ENCODE data around the gene SYT1. TPM values are rescaled to one million over a fixed set of nuclear protein-coding genes. Genes with fewer than 3 reads are reported as not detected.

Gene SYT1
- total and polyA plus RNA-seq, 2 of the 8 experiments (the other 6 are each of a cell fraction or from before 2014, with no cell fraction given): 11.0 to 34.6 TPM

GRCh38 chr12:79448816-79449215 lies 584.2 kb downstream of the SYT1 start:
- Histone ChIP-seq H2BK120ac (replicated peaks; ENCODE audit: low read depth, low read length) (no peak overlapping the region), H3K9ac (replicated peaks in 1 of 4; ENCODE audit: extremely low read depth in 1 of 4, low read depth in 3 of 4, low read length in 3 of 4) (no peak overlapping the region), H3K56ac (replicated peaks; ENCODE audit: insufficient read length, low read depth, low read length) (no peak overlapping the region), H3K4me2 (ENCODE audit: insufficient read depth in 1 of 2, low read depth in 2 of 2, low read length in 2 of 2) (no peak overlapping the region), H3K4ac (replicated peaks; ENCODE audit: insufficient read length, low read depth, low read length) (no peak overlapping the region), H4K5ac (ENCODE audit: insufficient read length, low read depth, low read length) (no peak overlapping the region), H3K18ac (ENCODE audit: extremely low read depth, low read length) (no peak overlapping the region), H3K14ac (ENCODE audit: insufficient read length) (no peak overlapping the region), H3K23ac (ENCODE audit: insufficient read length) (no peak overlapping the region), H4K8ac (ENCODE audit: extremely low read depth, insufficient read depth, low read length) (no peak overlapping the region), H3K23me2 (ENCODE audit: low read depth, low read length) (no peaks in the 10 kb centered on the region), H2BK5ac (ENCODE audit: low read depth, low read length) (no peak overlapping the region), H3K4me3 (ENCODE audit: extremely low read depth in 1 of 4, insufficient read depth in 2 of 4, low read depth in 3 of 4, low read length in 4 of 4) (no peak overlapping the region), H2BK20ac (ENCODE audit: low read length) (no peak overlapping the region), H3K9me3 (ENCODE audit: insufficient read depth in 2 of 2, low read depth in 1 of 2, low read length in 1 of 2) (no peaks in the 10 kb centered on the region), H2BK15ac (ENCODE audit: low read length) (no peak overlapping the region), H3K27me3 (replicated peaks in 1 of 4; ENCODE audit: control insufficient read depth in 3 of 4, extremely low read depth in 1 of 4, insufficient read depth in 3 of 4, low read length in 3 of 4) (no peaks in the 10 kb centered on the region), H3K36me3 (ENCODE audit: control insufficient read depth in 2 of 4, insufficient read depth in 4 of 4, low read length in 3 of 4) (peaks cover 0 to 15% (median 3%) of the 10 kb centered on the region in 4 experiments; a peak in 2 of 8 replicates), H4K20me1 (replicated peaks in 1 of 2; ENCODE audit: control insufficient read depth in 1 of 2, insufficient read depth in 2 of 2, low read length in 2 of 2) (no peaks in the 10 kb centered on the region), H2BK12ac (ENCODE audit: low read depth, low read length) (no peak overlapping the region), H3K27ac (ENCODE audit: low read depth, low read length) (no peak overlapping the region), H3K4me1 (replicated peaks in 1 of 4; ENCODE audit: control insufficient read depth in 3 of 4, insufficient read depth in 4 of 4, low read length in 3 of 4) (peaks cover 0 to 3% (median under 1%) of the 10 kb centered on the region in 4 experiments; a peak in 2 of 7 replicates), H3K79me2 (ENCODE audit: control insufficient read depth in 1 of 2, insufficient read depth in 2 of 2, low read length in 2 of 2) (no peaks in the 10 kb centered on the region), H3K79me1 (ENCODE audit: low read depth, low read length) (peaks cover 3% of the 10 kb centered on the region; the same call in 1 of the 2 replicates), H2AK5ac (ENCODE audit: low read depth, low read length) (no peak overlapping the region), H2AFZ (ENCODE audit: low read length) (no peak overlapping the region), H4K91ac (replicated peaks; ENCODE audit: insufficient read length, low read length) (no peak overlapping the region)
- TF ChIP-seq, protein P1, sequence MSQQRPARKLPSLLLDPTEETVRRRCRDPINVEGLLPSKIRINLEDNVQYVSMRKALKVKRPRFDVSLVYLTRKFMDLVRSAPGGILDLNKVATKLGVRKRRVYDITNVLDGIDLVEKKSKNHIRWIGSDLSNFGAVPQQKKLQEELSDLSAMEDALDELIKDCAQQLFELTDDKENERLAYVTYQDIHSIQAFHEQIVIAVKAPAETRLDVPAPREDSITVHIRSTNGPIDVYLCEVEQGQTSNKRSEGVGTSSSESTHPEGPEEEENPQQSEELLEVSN (IDR thresholded peaks at IDR 0.05): no peak
- no peak for TF ChIP-seq HDAC2 (IDR thresholded peaks at IDR 0.05; ENCODE audit: borderline replicate concordance in 1 of 2, low read depth in 2 of 2, low read length in 2 of 2)
- TF ChIP-seq NRF1 (IDR thresholded peaks at IDR 0.05; ENCODE audit: low read depth, low read length): no peak
- peak; percentile 27 to 50 for TF ChIP-seq RAD21 (IDR thresholded peaks at IDR 0.05 in 1 of 2, conservative IDR thresholded peaks at IDR 0.05 in 1 of 2; ENCODE audit: low read depth in 2 of 2, low read length in 2 of 2)
- TF ChIP-seq, protein P2, sequence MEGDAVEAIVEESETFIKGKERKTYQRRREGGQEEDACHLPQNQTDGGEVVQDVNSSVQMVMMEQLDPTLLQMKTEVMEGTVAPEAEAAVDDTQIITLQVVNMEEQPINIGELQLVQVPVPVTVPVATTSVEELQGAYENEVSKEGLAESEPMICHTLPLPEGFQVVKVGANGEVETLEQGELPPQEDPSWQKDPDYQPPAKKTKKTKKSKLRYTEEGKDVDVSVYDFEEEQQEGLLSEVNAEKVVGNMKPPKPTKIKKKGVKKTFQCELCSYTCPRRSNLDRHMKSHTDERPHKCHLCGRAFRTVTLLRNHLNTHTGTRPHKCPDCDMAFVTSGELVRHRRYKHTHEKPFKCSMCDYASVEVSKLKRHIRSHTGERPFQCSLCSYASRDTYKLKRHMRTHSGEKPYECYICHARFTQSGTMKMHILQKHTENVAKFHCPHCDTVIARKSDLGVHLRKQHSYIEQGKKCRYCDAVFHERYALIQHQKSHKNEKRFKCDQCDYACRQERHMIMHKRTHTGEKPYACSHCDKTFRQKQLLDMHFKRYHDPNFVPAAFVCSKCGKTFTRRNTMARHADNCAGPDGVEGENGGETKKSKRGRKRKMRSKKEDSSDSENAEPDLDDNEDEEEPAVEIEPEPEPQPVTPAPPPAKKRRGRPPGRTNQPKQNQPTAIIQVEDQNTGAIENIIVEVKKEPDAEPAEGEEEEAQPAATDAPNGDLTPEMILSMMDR (IDR thresholded peaks at IDR 0.05; ENCODE audit: control extremely low read depth in 1 of 3, insufficient read depth in 1 of 3, low read depth in 1 of 3, low read length in 3 of 3): peak in 2 of 3 experiments; percentile 12 to 36; a peak in 3 of 4 replicates
- TF ChIP-seq RBBP5 (IDR thresholded peaks at IDR 0.05; ENCODE audit: borderline replicate concordance, low read depth, low read length): no peak
- TF ChIP-seq POLR2A (IDR thresholded peaks at IDR 0.05; ENCODE audit: control extremely low read depth in 1 of 2, low read depth in 2 of 2, low read length in 2 of 2): no peak
- TF ChIP-seq SP4 (IDR thresholded peaks at IDR 0.05; ENCODE audit: low read length): no peak
- no peak for TF ChIP-seq CBX8 (IDR thresholded peaks at IDR 0.05; ENCODE audit: borderline replicate concordance, low read depth, low read length)
- 94% methylated on average over 11 of the region's 11 CpGs; no CpG with 5 or more reads in 1 of the 2 experiments for WGBS, 2 experiments (ENCODE audit: extremely low coverage in 1 of 2, insufficient coverage in 1 of 2, insufficient read length in 1 of 2, insufficient replicate concordance in 2 of 2, low coverage in 1 of 2, low lambda C conversion rate in 2 of 2, missing lambda C conversion rate in 1 of 2)
- POLR2A ChIA-PET (ENCODE audit: partially characterized antibody): no interaction called here
- CTCF ChIA-PET (ENCODE audit: partially characterized antibody): interaction anchor here (0.9 to 1.9 kb wide), 3 partner anchors 10 to 44 kb away, joined by 3 to 6 read pairs (median 3); no protein-coding TSS in a partner anchor
- FAIRE-seq (no peak), DNase-seq (ENCODE audit: low read depth in 1 of 2, low spot score in 2 of 2) (no peak)

Measured in H1 (cell line).